Pancreas (tissue), 10 donors: ENCODE results near the gene HHAT. TPM values are rescaled to one million over a fixed set of nuclear protein-coding genes. Genes with fewer than 3 reads are reported as not detected.

Experiments used
- ATAC-seq, 4 donors: fragments of 200-7000 bp; cut with Tn5 transposase; one replicate each; pipeline versions ENCODE4 v1.8.0 to v1.9.1; 2020; ENCODE audit warnings: mild to moderate bottlenecking in 4 of 4, moderate library complexity in 4 of 4
- DNase-seq, 6 donors: peaks; one replicate each; pipeline ENCODE4 v3.0.0-alpha.2; 2020
- FAIRE-seq: peaks from 2 replicates; lab custom pipeline; 2012; peaks lifted over from hg19 to GRCh38; lab: Jason Lieb, UNC
- H3K27ac ChIP-seq, 4 donors: fragments of 200-600 bp; sonication (generic); 1 replicate in 3 of 4; 2 replicates in 1 of 4; pipeline versions ENCODE4 v1.5.0 to v1.8.0; 2020
- H3K27me3 ChIP-seq, 4 donors: fragments of 200-600 bp; one replicate each; pipeline ENCODE4 v1.8.0; 2021
- H3K36me3 ChIP-seq, 3 donors: fragments of 200-600 bp; sonication (generic) in 1 of 3; one replicate each; pipeline versions ENCODE4 v1.5.0 to v1.8.0; 2020 to 2021
- H3K4me1 ChIP-seq, 3 donors: fragments of 200-600 bp; one replicate each; pipeline ENCODE4 v1.8.0; 2021
- H3K4me3 ChIP-seq, 4 donors: fragments of 200-600 bp; sonication (generic) in 2 of 4; one replicate each; pipeline versions ENCODE4 v1.5.0 to v1.8.0; 2020 to 2021
- H3K9me3 ChIP-seq, 4 donors: fragments of 200-600 bp; one replicate each; pipeline ENCODE4 v1.8.0; 2021
- WGBS, 2 donors: extraction: QIAGEN DNeasy Blood & Tissue Kit; methylation state at CpG; one replicate each; pipeline ENCODE4 v1.1.7; 2013; 5-methylcytosine and 5-hydroxymethylcytosine counted together
- intact Hi-C, 3 donors: fragments of 100-400 bp; cut with DNase I; formaldehyde crosslinking; loops; one replicate each; pipeline versions ENCODE4 v1.11.1 to v1.14.2; 2022
- polyA plus RNA-seq, 2 donors: library from polyadenylated mRNA; stranded (reverse); fragments of 200-250 nt; gene quantifications; one replicate each; pipeline ENCODE4 v1.2.3, GENCODE V29; 2013
- total RNA-seq, 6 donors: library from RNA; stranded (reverse); fragmentation: NEBNext Ultra II Directional in 4 of 6; extraction: Animal tissue kit (Norgen Biotek cat#: 25700) in 4 of 6; gene quantifications; one replicate each; pipeline versions ENCODE4 v1.2.1 to v1.2.4, GENCODE V29; 2021 to 2023
- TF ChIP-seq, protein P1 (sequence below), 4 donors: fragments of 200-600 bp; sonication (generic) in 3 of 4; IDR thresholded peaks; one replicate each; pipeline versions ENCODE4 v1.5.0 to v1.8.0; 2021; ENCODE audit warnings: antibody characterized with exemption in 4 of 4
- donor health status: healthy with polysubstance abuse.
- donor health status: DM: no; HTN: no; CAD: no; lungs with moderate emphysema.
- donor health status: DM: no; HTN: no; CAD: no.
- donor health status: control.
- donor health status: control.
- donor health status: Bipolar disorder and iron deficiency.
- donor health status: DM: yes; HTN: yes; CAD: no.
- donor health status: DM: no; HTN: no; CAD: no.
- donor health status: DM: no; HTN: no; CAD: no.
- donor health status: DM: yes; HTN: yes; CAD: no.

Gene HHAT
- total and polyA plus RNA-seq, 8 donors: 1.3 to 4.1 (median 2.4) TPM

DNA sequence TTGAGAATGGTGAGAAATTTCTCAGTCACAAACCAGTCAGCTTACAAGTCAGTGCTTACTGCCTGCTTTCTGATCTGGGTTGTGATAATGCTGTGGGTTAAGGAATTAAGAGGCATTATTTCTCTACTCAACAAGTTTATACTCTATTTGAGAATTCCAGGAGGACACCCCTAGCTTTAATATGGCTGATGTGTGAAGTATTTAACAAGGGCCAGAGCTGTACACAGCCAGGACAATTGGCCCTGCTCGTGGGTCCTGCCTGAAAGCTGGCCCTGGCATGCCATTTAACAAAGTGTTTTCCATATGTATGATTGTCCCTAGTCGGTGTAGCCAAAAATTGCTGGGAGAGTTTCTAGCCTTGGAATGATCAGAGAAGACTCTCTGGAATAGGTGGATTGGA, 43.2 kb downstream of the HHAT start:
- ATAC-seq: no peak
- intact Hi-C loops: no loop called here
- WGBS, 2 donors: 62 to 73% methylated on average over 2 of the region's 2 CpGs
- Histone ChIP-seq H3K4me3 (no peak overlapping the region), H3K36me3 (no peaks in the 10 kb centered on the region), H3K4me1 (peaks cover 0 to 3% (median 3%) of the 10 kb centered on the region in 3 donors), H3K27me3 (no peaks in the 10 kb centered on the region), H3K9me3 (no peaks in the 10 kb centered on the region), H3K27ac (no peak overlapping the region)
- DNase-seq: no peak
- FAIRE-seq: no peak
- TF ChIP-seq, protein P1, sequence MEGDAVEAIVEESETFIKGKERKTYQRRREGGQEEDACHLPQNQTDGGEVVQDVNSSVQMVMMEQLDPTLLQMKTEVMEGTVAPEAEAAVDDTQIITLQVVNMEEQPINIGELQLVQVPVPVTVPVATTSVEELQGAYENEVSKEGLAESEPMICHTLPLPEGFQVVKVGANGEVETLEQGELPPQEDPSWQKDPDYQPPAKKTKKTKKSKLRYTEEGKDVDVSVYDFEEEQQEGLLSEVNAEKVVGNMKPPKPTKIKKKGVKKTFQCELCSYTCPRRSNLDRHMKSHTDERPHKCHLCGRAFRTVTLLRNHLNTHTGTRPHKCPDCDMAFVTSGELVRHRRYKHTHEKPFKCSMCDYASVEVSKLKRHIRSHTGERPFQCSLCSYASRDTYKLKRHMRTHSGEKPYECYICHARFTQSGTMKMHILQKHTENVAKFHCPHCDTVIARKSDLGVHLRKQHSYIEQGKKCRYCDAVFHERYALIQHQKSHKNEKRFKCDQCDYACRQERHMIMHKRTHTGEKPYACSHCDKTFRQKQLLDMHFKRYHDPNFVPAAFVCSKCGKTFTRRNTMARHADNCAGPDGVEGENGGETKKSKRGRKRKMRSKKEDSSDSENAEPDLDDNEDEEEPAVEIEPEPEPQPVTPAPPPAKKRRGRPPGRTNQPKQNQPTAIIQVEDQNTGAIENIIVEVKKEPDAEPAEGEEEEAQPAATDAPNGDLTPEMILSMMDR (IDR thresholded peaks at IDR 0.05): no peak

- Histone ChIP-seq H3K27ac (no peak overlapping the region), H3K4me1 (peaks cover 0 to 3% (median 3%) of the 10 kb centered on the region in 3 donors), H3K4me3 (no peak overlapping the region), H3K36me3 (no peaks in the 10 kb centered on the region), H3K9me3 (no peaks in the 10 kb centered on the region), H3K27me3 (no peaks in the 10 kb centered on the region)
- WGBS, 2 donors: 95 to 97% methylated on average over 2 of the region's 2 CpGs
- no peak for DNase-seq
- no peak for FAIRE-seq
- intact Hi-C loops: no loop called here
- TF ChIP-seq, protein P1 (IDR thresholded peaks at IDR 0.05): no peak
- no peak for ATAC-seq
Observed at GRCh38 chr1:210372491-210372890, 43.8 kb downstream of the HHAT start.

DNA sequence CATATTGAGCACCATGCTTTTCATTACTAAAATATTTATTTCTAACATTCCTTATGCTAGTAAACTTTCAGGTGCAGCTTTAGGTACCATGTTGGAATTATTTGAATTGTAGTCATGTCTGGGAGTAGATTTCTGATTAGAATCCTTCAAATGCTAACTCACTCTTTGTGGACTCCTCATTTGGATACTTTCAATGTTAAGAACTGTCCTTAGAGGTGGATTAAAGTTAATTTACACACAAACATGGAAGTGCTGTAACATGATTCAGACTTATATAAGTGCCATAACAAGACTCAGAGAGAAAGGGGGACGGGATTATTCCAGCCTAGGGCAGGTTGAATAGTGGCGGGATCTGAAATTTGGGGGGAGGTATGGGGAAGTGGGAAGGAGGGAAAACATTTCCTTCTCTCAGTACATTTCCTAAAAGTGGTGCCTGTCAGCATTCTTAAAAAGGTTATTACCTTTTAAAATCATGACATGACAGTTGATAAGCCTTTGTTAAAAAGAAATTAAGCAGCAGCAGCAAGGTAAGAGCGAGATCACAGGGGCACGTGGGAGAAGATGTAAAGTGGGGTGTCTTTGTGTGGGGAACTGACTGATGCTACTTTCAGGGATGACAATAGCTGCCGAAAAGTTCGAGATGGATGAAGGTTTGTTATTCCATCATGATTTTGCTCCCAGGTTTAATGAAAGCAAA, 44.4 kb downstream of the HHAT start:
- intact Hi-C loops: no loop called here
- Histone ChIP-seq H3K9me3 (no peaks in the 10 kb centered on the region), H3K36me3 (no peaks in the 10 kb centered on the region), H3K4me1 (peaks cover 0 to 3% (median 3%) of the 10 kb centered on the region in 3 donors), H3K27me3 (no peaks in the 10 kb centered on the region), H3K27ac (no peak overlapping the region), H3K4me3 (no peak overlapping the region)
- ATAC-seq (no peak), DNase-seq (no peak), FAIRE-seq (no peak)
- TF ChIP-seq, protein P1 (IDR thresholded peaks at IDR 0.05): no peak
- WGBS, 2 donors: 75 to 80% methylated on average over 6 of the region's 6 CpGs

DNA sequence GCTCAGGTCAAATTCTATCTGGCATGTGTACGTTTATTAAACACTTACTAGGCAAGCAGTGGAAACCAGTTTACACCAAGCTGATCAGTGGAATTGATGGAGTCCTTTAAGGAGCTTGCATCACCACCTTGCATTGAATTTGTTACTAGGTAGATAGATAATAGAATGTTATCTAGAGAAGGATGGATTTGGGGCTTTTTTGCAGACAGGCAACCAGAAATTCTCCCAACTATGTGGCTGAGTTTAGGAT, 44.9 kb downstream of the HHAT start:
- H3K9me3 ChIP-seq: no peaks in the 10 kb centered on the region
- peak overlapping the region in 1 of 4 donors; percentile 34 for H3K27ac ChIP-seq
- intact Hi-C loops: no loop called here
- no peak overlapping the region for H3K4me3 ChIP-seq
- no peak for ATAC-seq
- TF ChIP-seq, protein P1 (IDR thresholded peaks at IDR 0.05): no peak
- DNase-seq: no peak
- H3K27me3 ChIP-seq: no peaks in the 10 kb centered on the region
- peaks cover 0 to 3% (median 3%) of the 10 kb centered on the region in 3 donors for H3K4me1 ChIP-seq
- FAIRE-seq: no peak
- no peaks in the 10 kb centered on the region for H3K36me3 ChIP-seq
- WGBS, 2 donors: 64 to 68% methylated on average over 1 of the region's 1 CpG

DNA sequence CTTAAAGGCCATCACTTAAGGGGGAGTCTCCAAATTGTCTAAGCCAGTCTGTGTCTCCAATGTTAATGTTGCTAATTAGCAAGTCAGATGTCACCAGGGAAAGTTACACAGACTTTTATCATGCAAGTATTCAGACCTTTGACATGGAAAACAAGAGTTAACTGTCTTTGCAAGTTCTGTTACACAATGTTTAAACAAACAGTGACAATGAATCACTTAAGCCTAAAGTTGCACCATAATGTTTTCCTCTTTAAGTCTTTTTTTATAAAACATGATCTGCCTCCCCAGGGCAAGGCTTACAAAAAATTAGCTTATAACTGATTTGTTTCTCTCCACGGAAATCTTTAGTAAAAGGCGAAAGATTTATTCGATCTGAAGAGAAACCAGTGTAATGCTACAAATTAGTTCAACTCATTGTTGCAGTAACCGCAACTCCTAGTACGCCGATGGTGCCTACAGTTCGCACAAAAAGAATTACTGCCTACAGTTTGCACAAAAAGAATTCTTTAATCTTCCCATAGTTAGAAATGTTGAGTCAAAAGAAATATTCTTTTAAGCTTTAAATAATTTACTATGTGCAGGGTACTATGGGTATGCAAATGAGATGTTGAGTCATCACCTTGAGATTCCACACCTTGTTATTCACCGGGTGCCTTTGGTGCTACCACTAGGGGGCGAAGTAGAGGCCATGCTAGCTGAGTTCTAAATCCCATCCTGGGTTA, 45.3 kb downstream of the HHAT start:
- Histone ChIP-seq H3K9me3 (no peaks in the 10 kb centered on the region), H3K4me3 (no peak overlapping the region), H3K36me3 (no peaks in the 10 kb centered on the region), H3K27me3 (no peaks in the 10 kb centered on the region), H3K27ac (peak overlapping the region in 3 of 4 donors; percentile 26 to 39 (median 34)), H3K4me1 (peaks cover 0 to 3% (median 3%) of the 10 kb centered on the region in 3 donors)
- peak; percentile 60 to 85 (median 82) for ATAC-seq
- no peak for FAIRE-seq
- 32 to 33% methylated on average over 9 of the region's 9 CpGs for WGBS, 2 donors
- TF ChIP-seq, protein P1 (IDR thresholded peaks at IDR 0.05): peak; percentile 16 to 52 (median 38)
- intact Hi-C loops: no loop called here
- DNase-seq: peak in 3 of 6 donors; percentile 30 to 61 (median 59)
